Stimulated activated naive CD8-positive, alpha-beta T cell treated with anti-CD3 and anti-CD28 coated beads, Interleukin-15, Interleukin-2, amounts not matched to agents 100 ng/mL and 50 ng/mL, for 24 hours (primary cell): Measurements from ENCODE around the gene MOB2.

Source experiments
- H3K27ac Mint-ChIP-seq: one replicate; pipeline ENCODE4 v1.8.0; 2021; ENCODE audit warnings: mild to moderate bottlenecking, mixed read lengths
- H3K27me3 Mint-ChIP-seq: one replicate; pipeline ENCODE4 v1.8.0; 2021; ENCODE audit warnings: mixed read lengths
- H3K36me3 Mint-ChIP-seq: one replicate; pipeline ENCODE4 v1.8.0; 2021; ENCODE audit warnings: low read depth, mixed read lengths
- H3K4me1 Mint-ChIP-seq: one replicate; pipeline ENCODE4 v1.8.0; 2021; ENCODE audit warnings: low read depth, mixed read lengths
- H3K4me3 Mint-ChIP-seq: one replicate; pipeline ENCODE4 v1.8.0; 2021; ENCODE audit warnings: mild to moderate bottlenecking, mixed read lengths
- H3K9me3 Mint-ChIP-seq: one replicate; pipeline ENCODE4 v1.8.0; 2021; ENCODE audit warnings: mixed read lengths

MOB2 gene

DNA sequence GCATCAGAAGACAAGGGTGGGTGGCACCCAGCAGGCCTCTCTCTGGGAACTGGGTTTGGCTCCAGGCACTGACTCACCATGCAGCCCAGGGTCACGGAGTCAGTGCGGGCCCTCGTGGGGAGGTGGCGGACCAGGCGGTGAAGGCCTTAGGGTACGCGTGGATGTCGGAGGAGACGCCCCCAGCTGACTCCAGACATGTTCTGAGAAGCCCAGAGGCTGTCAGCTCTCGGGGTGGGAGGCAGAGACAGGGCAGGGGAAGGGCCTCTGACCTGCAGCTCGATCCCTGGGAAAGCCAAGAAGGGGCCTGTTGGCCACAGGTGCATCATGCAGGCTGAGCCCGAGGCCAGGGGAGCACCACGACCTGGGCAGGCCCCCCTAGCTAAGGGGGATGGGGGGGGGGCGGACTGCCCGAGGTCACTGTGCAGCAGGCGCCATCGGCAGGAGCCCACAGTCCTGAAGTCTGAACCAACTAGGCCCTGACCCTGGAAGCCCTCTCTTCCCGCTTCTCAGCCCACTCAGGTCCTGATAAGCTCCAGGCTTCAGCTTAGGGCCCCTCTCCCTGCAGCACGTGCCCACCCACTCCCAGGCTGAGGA lies 18.0 kb downstream of the MOB2 start:
- no peaks in the 10 kb centered on the region for H3K27me3 Mint-ChIP-seq
- H3K4me3 Mint-ChIP-seq, result no peak overlapping the region
- no peaks in the 10 kb centered on the region for H3K36me3 Mint-ChIP-seq
- H3K4me1 Mint-ChIP-seq, result no peaks in the 10 kb centered on the region
- no peak overlapping the region for H3K27ac Mint-ChIP-seq
- H3K9me3 Mint-ChIP-seq, result no peaks in the 10 kb centered on the region

DNA sequence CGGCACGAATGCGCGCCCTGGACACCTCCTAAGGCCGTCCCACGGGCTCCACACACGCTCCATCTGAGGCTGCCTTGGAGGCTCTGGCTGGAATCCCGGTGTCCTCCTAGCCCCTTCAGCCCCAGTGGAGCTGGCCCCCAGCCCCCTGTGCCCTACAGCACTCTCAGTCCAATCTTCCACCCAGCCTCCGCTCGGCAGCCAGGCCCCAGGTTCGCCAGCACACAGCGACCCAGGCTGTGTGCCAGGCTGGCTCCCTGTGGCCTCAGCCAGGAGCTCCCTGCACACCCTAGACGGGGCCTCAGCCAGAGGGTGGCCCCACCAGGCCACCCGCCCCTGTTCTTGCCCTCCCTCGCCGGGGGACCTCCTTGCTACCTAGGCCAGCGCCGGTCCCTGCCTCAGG lies 18.6 kb downstream of the MOB2 start:
- H3K36me3 Mint-ChIP-seq, result no peaks in the 10 kb centered on the region

DNA sequence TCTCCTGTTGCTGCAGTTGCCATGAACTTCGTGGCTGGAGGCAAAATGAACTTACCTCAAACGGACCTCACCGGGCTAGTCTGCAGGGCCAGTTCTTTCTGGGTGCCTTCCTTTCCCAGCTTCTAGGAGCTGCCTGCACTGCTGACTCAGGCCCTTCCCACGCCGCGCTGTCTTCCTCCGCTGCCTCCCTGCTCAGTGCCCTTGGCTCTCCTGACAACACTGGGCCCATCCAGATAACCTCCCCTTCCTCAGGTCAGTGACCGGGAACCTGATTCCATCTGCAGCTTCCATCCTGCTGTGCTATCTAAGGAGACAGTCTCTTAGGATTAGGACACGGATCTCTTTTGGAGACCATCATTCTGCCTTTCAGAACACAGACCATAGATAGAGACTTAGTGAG lies 19.3 kb downstream of the MOB2 start:
- Mint-ChIP-seq H3K4me3 (no peak overlapping the region), H3K9me3 (no peaks in the 10 kb centered on the region), H3K27me3 (no peaks in the 10 kb centered on the region), H3K36me3 (no peaks in the 10 kb centered on the region), H3K27ac (no peak overlapping the region), H3K4me1 (no peaks in the 10 kb centered on the region)

More for the DNA sequence above, 18.6 kb downstream of the MOB2 start:
- no peaks in the 10 kb centered on the region for H3K4me1 Mint-ChIP-seq
- H3K9me3 Mint-ChIP-seq, result no peaks in the 10 kb centered on the region
- no peaks in the 10 kb centered on the region for H3K27me3 Mint-ChIP-seq
- no peak overlapping the region for H3K27ac Mint-ChIP-seq
- H3K4me3 Mint-ChIP-seq, result no peak overlapping the region

DNA sequence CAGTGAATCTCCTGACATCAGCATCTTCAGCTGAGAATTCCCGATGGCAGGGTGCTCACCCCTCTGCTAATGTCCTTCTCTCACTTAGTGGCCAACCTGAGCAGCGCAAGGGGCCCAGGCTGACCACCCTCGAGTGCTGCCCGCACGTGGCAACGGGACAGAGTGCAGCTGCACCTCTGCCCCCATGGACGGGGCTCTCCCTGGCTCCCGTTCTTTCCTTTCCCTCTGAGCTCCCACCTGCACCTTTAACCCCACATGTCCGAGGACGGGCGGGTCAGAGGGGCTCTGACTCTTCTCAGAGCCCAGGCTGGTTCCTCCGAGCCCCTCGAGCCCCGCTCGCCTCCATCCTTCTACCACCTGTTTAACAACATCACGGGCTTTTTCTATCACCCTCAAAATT lies 19.8 kb downstream of the MOB2 start:
- Mint-ChIP-seq H3K4me1 (no peaks in the 10 kb centered on the region), H3K27ac (no peak overlapping the region), H3K27me3 (no peaks in the 10 kb centered on the region), H3K4me3 (no peak overlapping the region), H3K9me3 (no peaks in the 10 kb centered on the region), H3K36me3 (no peaks in the 10 kb centered on the region)

DNA sequence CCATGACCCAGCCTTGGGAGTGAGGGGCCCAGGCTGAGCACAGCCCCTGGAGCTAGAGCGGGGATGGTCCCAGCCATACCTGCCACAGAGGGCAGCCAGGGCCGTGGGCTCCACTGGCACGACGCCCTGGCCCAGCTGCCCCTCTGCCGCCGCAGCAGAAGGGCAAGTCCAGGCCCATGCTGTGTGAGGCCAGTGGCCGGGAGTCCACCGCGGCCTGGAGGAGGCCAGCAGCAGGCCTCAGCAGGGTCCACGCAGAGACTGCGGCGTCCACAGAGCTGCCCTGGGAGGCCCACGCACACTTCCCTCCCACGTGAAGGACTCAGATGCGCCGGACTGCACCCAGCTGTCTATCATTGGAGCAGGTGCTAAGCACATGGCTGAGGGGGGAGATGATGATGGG lies 23.5 kb downstream of the MOB2 start:
- Mint-ChIP-seq H3K27me3 (no peaks in the 10 kb centered on the region), H3K4me1 (no peaks in the 10 kb centered on the region), H3K36me3 (no peaks in the 10 kb centered on the region), H3K4me3 (no peak overlapping the region), H3K27ac (no peak overlapping the region), H3K9me3 (no peaks in the 10 kb centered on the region)

DNA sequence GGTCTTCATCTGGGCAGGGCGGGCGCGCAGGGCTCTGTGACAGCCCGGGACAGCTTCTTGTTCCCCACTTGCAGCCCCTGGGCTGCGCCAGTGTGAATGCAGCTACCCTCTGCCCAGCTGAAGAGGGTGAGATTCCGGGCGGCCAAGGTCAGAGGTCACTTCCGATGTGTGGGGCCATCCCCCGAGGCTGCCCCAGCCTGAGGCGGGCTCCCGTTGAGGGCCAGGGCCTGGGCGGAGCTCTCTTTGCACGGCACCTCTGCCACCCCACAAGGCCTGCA lies 23.9 kb downstream of the MOB2 start:
- Mint-ChIP-seq H3K27ac (no peak overlapping the region), H3K27me3 (no peaks in the 10 kb centered on the region), H3K9me3 (no peaks in the 10 kb centered on the region), H3K4me3 (no peak overlapping the region), H3K4me1 (no peaks in the 10 kb centered on the region), H3K36me3 (no peaks in the 10 kb centered on the region)

DNA sequence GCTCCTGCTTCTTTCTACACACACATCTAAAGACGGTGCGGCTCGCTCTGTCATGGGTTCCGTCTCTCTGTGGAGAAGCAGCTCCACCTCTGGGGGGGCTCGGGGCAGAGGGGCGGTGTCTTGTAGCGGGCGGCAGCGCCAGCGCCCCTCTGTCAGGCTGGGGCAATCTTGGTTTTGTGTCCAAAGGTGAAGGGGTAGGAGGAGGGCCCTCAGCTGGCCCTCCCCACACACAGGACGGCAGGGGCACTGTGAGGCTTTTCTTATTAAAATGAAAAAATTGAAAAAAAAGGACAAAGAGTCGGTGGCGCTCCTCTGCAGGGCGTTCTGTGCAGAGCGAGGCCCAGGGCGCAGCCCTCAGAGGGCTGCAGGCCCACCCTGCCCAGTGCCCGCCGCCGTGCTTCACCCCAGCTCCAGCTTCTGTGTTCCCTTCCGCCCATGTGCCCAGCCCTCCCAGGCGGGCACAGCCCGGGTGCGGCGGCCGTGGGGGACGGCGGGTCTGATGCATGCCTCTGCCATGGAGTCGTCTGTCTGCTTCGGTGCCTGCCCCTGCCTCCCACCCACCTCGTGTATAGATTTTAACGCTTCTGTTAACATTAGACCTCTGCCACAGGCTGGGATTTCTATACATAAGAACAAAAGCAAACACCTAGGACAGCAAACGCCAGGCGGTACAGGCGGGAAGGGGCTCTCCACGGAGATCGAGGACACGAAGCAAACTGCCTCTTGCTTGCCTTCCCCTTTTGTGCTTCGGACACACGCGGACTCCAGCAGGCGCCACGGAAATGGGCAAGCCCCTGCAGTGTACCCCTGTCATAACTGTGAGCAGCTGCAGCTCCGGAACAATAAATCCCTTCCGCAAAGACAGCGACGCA lies 24.5 kb downstream of the MOB2 start:
- Mint-ChIP-seq H3K4me1 (no peaks in the 10 kb centered on the region), H3K27me3 (no peaks in the 10 kb centered on the region), H3K36me3 (no peaks in the 10 kb centered on the region), H3K4me3 (no peak overlapping the region), H3K27ac (no peak overlapping the region), H3K9me3 (no peaks in the 10 kb centered on the region)

DNA sequence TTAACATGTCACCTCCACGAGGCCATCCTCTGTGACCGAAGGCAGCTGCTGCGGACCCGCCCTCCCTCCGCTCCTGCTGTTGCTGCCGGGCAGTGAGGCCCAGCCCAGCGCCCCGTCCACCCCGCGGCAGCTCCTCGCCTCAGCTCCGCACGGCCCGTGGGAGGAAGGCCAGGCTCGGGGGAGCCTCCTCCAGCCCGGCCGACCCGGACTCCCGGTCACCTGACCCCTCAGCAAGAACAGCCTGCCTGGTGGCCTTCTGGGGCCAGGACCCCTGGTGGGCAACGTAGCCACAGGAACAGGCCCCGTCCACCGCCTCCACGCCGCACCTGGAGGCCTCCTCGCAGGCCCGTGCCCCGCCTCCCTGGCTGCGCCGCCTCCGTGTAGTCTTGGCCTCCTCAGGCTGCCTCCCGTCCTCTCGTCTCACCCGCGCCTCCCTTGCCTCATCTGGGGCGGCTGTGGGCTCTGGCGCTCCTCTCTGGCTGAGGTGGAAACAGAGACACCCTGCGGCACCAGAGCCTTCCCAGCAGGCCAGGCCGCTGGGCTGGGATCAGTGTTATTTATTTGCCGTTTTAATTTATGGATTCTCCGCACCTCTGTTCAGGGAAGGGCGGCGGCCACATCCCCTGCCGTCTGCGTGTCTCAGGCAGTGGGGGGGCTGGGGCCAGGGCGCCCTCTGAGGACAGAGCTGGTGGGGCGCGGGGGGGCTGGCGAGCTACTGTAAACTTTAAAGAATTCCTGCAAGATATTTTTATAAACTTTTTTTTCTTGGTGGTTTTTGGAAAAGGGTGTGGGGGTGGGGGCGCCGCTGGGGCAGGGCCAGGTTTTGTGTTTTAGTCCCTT lies 25.4 kb downstream of the MOB2 start:
- Mint-ChIP-seq H3K36me3 (no peaks in the 10 kb centered on the region), H3K27me3 (no peaks in the 10 kb centered on the region), H3K4me1 (no peaks in the 10 kb centered on the region), H3K27ac (no peak overlapping the region), H3K4me3 (no peak overlapping the region), H3K9me3 (no peaks in the 10 kb centered on the region)

DNA sequence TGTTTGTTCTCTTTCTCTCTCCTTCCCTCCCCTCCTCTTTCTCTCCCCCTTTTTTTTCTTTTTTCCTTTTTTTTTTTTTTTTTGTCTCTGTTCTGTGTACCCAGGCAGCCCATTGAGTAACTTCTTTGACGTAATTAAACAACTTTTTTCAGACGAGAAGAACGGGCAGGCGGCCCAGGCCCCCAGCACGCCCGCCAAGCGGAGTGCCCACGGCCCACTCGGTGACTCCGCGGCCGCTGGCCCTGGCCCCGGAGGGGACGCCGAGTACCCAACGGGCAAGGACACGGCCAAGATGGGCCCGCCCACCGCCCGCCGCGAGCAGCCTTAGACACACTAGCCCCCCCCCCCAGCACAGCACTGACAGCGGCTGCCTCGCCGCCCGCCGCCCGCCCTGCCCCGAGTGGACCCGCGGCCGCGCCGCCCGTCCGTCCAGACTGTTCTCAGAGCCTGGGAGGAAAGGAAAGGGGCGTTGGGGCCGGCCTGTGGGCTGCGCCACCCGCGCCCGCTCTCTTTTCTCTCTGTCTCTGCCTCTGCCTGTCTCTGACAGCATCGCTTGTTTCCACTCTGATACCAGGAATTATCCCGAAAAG lies 26.1 kb downstream of the MOB2 start:
- no peaks in the 10 kb centered on the region for H3K9me3 Mint-ChIP-seq
- no peak overlapping the region for H3K27ac Mint-ChIP-seq
- H3K36me3 Mint-ChIP-seq, result no peaks in the 10 kb centered on the region
- H3K4me1 Mint-ChIP-seq, result no peaks in the 10 kb centered on the region
- H3K27me3 Mint-ChIP-seq, result no peaks in the 10 kb centered on the region
- no peak overlapping the region for H3K4me3 Mint-ChIP-seq

DNA sequence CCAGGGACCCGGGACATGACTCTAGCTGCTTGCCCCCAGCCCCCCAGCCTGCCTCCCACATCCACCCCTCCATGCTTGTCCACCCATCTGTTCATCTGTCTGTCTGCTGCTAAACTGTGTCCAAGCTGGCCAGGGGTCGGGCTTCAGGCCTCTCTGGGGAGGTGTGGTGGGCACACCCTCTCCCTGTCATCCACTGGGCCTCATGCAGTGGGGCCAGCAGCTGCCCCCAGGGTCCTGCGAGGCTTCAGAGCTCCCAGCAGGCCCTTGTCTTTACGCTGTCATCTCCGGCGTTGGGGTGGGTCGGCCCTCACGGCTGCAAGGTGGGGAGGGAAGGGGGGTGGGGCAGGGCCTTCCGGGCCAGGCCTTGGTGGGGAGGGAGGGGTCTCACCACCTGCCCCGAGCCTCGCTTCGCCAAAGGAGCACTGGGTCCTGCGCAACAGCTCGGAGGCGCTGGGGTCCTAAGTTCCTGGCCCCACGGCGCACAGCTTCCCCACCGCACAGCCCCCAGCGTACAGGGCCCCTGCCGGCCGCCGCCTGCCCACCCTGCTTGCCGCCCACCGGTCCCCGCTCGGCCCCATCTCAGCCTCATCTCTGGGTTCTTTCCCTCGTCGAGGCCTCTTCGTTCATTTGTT lies 26.7 kb downstream of the MOB2 start:
- Mint-ChIP-seq H3K4me1 (no peaks in the 10 kb centered on the region), H3K36me3 (no peaks in the 10 kb centered on the region), H3K4me3 (no peak overlapping the region), H3K27ac (no peak overlapping the region), H3K27me3 (no peaks in the 10 kb centered on the region), H3K9me3 (no peaks in the 10 kb centered on the region)

DNA sequence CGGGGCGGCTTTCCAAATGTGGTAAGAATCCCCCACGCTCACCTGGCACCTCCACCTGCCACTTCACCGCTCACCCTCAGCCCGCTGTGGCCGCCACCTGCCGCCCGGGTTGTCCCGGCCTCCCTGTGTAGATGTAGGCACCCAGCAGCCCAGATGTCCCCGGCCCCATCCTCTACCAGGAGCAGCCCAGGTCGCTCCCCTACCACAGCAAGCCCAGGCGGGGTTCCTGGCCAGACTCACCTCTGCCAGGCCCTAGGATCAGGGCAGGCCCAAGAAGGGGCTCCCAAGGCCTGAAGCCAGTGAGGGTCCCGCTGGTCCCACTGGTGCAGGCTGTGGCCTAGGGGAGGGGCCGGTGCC lies 27.4 kb downstream of the MOB2 start:
- Mint-ChIP-seq H3K27me3 (no peaks in the 10 kb centered on the region), H3K9me3 (no peaks in the 10 kb centered on the region), H3K4me1 (no peaks in the 10 kb centered on the region), H3K36me3 (no peaks in the 10 kb centered on the region), H3K4me3 (no peak overlapping the region), H3K27ac (no peak overlapping the region)

DNA sequence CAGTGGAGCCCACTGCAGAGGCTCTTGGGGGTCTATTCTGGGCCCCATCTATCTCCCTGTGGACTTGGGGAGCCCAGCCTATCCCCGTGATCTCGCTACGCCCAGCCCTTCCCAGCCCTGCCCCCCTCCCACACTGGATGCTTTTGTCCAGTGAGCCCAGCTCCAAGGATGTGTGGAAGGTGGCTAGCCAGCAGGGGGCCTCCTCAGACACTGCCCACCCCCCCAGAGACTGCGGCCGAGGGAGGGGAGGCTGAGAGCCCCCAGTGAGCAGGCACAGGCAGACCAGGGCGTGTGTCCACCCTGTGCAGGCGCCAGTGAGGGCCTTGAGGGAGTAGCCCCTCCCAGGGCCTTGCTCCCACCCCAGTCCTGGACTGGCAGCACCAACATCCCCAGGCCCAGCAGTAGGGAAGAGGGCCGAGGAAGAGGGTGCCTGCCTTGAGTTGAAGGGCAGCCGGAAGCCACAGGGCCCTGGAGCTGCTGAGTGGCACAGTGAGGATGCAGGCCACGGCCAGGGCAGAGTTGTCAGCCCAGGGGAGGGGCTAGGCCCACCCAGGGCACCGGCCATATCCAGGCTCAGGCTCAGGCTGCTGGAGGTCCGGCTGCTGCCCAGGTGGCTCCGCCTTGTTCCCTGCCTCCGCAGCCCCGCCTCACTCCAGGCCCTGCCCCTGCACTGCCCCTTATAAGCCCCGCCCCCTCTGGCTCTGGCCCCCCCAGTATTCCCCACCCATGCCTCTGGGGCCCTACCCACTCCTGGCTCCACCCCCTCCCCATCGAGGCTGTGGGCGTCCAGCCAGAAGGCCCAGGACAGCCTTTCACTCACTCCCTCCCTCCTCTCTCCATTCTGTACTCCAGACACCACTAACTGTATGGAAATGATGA lies 28.0 kb downstream of the MOB2 start:
- Mint-ChIP-seq H3K27me3 (no peaks in the 10 kb centered on the region), H3K27ac (no peak overlapping the region), H3K4me3 (no peak overlapping the region), H3K9me3 (no peaks in the 10 kb centered on the region), H3K36me3 (no peaks in the 10 kb centered on the region), H3K4me1 (no peaks in the 10 kb centered on the region)

DNA sequence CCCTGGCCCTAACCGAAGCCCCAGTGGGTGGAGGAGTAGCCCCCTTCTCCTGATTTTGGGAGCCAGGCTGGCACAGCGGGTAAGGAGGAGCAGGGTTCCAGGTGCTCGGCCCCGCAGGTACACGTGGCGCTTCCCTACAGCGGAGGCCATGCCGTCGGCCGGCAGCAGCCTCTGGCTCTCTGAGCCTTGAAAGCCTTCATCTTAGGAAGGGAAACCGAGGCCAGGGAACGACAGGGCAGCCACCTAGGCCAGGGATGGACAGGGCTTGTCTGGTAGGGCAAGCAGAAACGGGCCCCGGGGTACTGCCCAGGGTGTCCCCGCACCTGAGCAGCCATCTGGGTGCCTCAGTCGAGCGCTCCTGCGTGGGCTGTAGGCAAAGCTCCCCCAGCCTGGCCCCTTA lies 28.7 kb downstream of the MOB2 start:
- no peak overlapping the region for H3K4me3 Mint-ChIP-seq
- no peaks in the 10 kb centered on the region for H3K36me3 Mint-ChIP-seq
- no peaks in the 10 kb centered on the region for H3K9me3 Mint-ChIP-seq
- no peak overlapping the region for H3K27ac Mint-ChIP-seq
- H3K27me3 Mint-ChIP-seq, result no peaks in the 10 kb centered on the region
- no peaks in the 10 kb centered on the region for H3K4me1 Mint-ChIP-seq

DNA sequence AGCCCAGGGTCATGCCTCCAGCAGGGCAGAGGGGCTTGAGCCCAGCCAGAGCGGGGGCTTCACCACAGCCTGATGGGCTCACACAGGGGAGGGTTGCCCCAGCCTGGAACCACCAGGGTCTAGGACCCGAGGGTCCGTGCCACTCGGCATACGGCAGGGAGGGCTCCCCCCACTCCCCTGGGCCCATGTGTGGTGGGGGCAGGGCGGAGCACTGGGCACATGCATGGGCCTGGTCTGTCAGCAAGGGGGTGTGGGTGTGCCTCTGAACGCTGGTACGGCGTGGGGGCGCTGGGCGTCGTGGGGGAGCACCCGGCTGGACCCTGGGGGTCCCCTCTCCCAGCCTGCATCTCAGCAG lies 29.3 kb downstream of the MOB2 start:
- H3K4me1 Mint-ChIP-seq, result no peaks in the 10 kb centered on the region
- H3K27ac Mint-ChIP-seq, result no peak overlapping the region
- H3K9me3 Mint-ChIP-seq, result no peaks in the 10 kb centered on the region
- no peak overlapping the region for H3K4me3 Mint-ChIP-seq
- H3K27me3 Mint-ChIP-seq, result no peaks in the 10 kb centered on the region
- H3K36me3 Mint-ChIP-seq, result no peaks in the 10 kb centered on the region
